Myocyte (in vitro differentiated cells): Measurements from ENCODE around the gene ADAMTS14. TPM values are rescaled to one million over a fixed set of nuclear protein-coding genes. Genes with fewer than 3 reads are reported as not detected.
A peak's percentile ranks its signal among the peaks of the same experiment; 100 is the strongest.
"Not testable (repeated sequence)": the region's sequence is repeated elsewhere in the genome, so short reads cannot be mapped to it uniquely, and the experiment has no call there.

Source experiments
- DNase-seq: peaks from one replicate; pipeline ENCODE4 v3.0.0-alpha.2; 2012; ENCODE audit warnings: low read depth
- polyA plus RNA-seq: library from polyadenylated mRNA; unstranded; fragments of >200 nt; gene quantifications from one replicate; pipeline ENCODE4 v1.2.1, GENCODE V29; 2012; ENCODE audit warnings: missing spikeins
- total RNA-seq: library from RNA; depleted of rRNA; stranded (reverse); fragments of >200 nt; gene quantifications from 2 replicates; pipeline ENCODE4 v1.2.3, GENCODE V29; 2014

ADAMTS14 gene, protein sequence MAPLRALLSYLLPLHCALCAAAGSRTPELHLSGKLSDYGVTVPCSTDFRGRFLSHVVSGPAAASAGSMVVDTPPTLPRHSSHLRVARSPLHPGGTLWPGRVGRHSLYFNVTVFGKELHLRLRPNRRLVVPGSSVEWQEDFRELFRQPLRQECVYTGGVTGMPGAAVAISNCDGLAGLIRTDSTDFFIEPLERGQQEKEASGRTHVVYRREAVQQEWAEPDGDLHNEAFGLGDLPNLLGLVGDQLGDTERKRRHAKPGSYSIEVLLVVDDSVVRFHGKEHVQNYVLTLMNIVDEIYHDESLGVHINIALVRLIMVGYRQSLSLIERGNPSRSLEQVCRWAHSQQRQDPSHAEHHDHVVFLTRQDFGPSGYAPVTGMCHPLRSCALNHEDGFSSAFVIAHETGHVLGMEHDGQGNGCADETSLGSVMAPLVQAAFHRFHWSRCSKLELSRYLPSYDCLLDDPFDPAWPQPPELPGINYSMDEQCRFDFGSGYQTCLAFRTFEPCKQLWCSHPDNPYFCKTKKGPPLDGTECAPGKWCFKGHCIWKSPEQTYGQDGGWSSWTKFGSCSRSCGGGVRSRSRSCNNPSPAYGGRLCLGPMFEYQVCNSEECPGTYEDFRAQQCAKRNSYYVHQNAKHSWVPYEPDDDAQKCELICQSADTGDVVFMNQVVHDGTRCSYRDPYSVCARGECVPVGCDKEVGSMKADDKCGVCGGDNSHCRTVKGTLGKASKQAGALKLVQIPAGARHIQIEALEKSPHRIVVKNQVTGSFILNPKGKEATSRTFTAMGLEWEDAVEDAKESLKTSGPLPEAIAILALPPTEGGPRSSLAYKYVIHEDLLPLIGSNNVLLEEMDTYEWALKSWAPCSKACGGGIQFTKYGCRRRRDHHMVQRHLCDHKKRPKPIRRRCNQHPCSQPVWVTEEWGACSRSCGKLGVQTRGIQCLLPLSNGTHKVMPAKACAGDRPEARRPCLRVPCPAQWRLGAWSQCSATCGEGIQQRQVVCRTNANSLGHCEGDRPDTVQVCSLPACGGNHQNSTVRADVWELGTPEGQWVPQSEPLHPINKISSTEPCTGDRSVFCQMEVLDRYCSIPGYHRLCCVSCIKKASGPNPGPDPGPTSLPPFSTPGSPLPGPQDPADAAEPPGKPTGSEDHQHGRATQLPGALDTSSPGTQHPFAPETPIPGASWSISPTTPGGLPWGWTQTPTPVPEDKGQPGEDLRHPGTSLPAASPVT
- 7.1 and 7.5 TPM in 2 replicates for total RNA-seq
- polyA plus RNA-seq: 15.1 TPM

DNA sequence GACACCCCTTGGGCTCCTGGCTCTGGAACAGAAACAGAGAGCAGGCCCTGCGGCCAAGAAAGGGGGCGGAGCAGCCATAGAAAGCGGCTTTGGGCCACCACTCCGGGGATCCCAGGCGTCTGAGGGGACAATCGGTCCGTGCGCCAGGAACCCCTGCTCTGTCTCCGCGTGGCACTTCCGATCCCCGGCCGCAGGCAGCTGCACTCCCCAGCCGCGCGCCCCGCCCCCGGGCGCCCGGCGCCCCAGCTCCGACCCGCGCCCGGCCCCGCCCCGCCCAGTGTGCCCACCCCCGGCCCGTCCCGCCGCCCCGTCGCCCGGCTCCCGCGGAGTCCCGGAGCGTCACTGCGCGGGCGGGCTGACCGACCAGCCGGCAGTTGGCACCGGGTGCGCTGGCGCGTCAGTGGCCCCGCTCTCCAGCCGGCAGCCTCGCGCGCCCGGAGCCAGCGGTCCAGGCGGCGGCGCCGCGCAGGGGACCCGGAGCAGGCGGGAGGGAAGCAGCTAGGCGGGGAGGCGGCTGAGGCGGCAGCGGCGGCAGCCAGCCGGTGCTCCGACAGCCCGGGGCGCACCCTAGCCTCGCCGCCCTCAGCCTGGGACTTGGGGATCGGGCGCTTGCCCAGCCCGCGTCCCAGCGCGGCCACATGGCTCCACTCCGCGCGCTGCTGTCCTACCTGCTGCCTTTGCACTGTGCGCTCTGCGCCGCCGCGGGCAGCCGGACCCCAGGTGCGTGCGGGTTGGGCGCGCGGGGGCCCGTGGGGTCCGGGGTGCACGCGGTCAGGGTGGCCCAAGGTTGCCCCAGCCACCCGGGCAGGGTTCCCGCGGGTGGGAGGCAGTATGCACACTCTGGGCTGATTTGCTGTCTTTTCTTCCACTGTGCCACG lies at the start of gene ADAMTS14:
Gene ADAMTS14 (plus strand): TSS at position 342 of the 878 bp plus-strand sequence. CDS start 297 bp downstream, at position 639.
- DNase-seq: peak; percentile 92

DNA sequence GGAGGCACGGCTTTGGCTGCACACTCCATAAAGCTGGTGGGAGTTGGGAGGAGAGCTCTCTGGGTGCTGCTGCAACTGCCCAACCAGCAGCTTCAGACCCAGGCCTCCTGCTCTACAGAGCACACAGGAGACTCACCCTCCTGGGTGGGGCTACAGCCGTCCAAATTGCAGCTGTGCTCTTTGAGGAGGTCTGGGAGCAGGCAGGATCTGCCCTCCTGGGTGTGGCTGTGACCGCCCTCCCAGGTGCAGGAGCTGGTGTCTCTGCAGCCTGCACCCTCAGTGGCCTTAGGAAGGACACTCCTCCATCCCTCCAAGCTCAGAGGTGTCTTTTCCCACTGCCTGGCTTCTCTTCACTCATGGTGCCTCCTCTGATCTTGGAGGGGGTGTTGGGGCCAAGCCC lies 49.8 kb upstream of the ADAMTS14 start:
- no peak for DNase-seq

DNA sequence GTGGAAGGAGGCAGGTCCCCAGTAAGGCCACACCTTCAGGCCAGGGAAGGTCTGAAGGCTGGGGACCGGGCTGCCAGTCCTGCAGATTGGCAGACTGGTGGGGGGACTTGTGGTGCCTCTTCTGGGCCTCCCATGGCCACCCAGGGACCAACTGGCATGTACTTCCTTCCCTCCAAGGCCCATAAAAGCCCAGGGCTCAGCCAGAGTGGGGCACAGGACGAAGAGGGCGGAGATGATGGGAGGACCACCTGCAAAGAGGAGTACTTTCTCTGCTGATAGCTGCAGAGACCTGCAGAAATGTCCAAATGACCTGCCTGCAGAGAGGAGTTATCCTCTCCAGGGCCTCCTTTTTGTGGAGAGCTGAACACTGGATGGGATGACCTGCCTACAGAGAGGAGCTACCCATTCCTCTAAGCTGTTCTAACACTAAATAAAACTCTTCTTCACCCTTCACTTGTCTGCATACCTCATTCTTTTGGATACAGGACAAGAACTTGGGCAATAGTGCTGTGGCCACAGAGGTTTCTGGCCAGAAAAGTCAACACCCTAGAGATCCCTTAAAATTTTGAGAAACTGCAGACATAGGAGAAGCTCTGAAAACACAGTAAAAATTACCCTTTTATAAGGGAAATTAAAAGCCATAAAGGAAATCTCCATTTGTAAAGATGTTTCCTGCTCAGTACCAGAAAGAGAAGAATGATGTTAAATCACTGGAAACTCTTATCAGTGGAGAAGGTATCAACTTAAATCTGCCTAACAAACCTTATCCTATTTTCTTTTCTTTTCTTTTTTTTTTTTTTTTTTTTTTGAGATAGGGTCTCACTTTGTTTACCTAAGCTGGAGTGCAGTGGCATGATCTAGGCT lies 49.1 kb upstream of the ADAMTS14 start:
- DNase-seq: no peak

DNA sequence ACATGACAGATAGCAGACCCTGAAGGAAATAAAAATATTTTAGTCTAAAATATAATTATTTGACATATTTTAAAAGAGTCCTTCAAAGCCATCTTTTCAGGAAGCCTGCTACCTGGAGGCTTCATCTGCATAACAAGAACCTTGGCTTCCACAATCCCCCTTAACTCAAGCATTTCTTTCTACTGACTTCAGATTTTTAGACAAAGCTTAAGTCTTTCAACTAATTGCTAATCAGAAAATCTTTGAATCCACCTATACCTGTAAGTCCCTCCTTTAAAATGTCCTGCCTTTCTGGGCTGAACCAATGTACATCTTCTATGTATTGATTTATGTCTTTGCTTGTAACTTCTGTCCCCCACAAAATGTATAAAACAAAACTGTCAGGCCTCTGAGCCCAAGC lies 46.2 kb upstream of the ADAMTS14 start:
- no peak for DNase-seq

DNA sequence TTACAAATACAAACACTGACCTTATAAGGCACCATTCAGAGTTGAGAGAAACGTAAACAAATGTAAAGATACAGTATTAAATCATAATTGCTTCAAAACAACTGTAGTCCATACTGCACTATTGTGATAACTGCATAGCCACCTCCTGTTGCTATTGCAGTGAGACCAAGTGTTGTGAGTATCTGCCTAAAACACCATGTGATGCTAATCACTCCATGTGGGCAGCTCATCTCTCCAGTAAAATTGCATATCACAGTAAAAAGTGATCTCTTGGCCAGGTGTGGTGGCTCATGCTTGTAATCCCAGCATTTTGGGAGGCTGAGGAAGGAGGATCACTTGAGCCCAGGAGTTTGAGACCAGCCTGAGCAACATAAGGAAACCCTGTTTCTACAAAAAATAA lies 43.0 kb upstream of the ADAMTS14 start:
- DNase-seq: no peak

DNA sequence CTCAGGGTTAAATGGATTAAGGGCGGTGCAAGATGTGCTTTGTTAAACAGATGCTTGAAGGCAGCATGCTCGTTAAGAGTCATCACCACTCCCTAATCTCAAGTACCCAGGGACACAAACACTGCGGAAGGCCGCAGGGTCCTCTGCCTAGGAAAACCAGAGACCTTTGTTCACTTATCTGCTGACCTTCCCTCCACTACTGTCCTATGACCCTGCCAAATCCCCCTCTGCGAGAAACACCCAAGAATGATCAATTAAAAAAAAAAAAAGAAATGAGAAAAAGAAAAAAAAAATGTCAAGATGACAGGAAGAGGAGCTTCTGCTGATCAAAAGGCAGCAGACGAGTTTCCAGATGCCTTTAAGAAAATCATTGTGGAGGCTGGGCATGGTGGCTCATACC lies 40.6 kb upstream of the ADAMTS14 start:
- not testable (repeated sequence) for DNase-seq

DNA sequence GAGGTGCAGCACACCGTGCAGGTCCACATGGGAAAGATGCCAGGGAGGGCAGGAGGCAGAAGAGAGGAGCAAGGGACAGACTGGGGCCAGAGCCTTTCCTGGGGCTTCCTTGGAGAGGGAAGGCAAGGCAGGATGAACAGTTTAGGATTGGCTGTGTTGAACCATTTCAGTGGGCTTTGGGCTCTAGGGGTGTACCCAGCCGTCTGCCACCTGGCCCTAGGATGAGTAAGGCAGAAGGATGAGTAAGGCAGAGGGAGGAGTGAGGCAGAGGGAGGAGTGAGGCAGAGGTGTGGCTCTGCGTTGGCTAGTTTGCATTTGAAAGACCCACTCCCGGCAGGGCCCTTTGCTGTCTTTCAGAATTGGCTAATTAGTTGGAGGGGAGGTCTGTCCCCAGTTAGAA lies 38.3 kb upstream of the ADAMTS14 start:
- no peak for DNase-seq

DNA sequence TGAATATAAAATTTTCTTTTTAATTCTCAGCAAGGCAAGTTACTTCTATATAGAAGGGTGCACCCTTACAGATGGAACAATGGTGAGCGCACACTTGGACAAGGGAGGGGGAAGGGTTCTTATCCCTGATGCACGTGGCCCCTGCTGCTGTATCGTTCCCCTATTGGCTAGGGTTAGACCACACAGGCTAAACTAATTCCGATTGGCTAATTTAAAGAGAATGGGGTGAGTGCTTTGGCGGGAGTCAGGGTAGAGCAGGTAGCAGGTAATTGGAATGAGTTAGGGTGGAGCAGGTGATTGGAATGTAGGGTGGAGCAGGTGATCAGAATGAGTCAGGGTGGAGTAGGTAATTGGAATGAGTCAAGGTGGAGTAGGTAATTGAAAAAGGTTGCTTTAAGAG lies 37.8 kb upstream of the ADAMTS14 start:
- DNase-seq: not testable (repeated sequence)

DNA sequence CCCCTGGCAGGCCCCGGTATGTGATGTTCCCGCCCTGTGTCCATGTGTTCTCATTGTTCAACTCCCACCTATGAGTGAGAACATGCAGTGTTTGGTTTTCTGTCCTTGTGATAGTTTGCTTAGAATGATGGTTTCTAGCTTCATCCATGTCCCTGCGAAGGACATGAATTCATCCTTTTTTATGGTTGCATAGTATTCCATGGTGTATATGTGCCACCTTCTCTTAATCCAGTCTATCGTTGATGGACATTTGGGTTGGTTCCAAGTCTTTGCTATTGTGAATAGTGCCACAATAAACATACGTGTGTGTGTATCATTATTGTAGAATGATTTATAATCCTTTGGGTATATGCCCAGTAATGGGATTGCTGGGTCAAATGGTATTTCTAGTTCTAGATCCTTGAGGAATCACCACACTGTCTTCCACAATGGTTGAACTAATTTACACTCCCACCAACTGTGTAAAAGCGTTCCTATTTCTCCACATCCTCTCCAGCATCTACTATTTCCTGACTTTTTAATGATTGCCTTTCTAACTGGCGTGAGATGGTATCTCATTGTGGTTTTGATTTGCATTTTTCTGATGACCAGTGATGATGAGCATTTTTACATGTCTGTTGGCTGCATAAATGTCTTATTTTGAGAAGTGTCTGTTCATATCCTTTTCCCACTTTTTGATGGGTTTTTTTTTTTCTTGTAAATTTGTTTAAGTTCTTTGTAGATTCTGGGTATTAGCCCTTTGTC lies 32.5 kb upstream of the ADAMTS14 start:
- not testable (repeated sequence) for DNase-seq

DNA sequence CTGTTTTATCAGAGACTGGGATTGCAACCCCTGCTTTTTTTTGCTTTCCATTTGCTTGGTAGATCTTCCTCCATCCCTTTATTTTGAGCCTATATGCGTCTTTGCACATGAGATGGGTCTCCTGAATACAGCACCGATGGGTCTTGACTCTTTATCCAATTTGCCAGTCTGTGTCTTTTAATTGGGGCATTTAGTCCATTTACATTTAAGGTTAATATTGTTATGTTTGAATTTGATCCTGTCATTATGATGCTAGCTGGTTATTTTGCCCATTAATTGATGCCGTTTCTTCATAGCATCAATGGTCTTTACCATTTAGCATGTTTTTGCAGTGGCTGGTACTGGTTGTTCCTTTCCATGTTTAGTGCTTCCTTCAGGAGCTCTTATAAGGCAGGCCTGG lies 29.0 kb upstream of the ADAMTS14 start:
- not testable (repeated sequence) for DNase-seq

DNA sequence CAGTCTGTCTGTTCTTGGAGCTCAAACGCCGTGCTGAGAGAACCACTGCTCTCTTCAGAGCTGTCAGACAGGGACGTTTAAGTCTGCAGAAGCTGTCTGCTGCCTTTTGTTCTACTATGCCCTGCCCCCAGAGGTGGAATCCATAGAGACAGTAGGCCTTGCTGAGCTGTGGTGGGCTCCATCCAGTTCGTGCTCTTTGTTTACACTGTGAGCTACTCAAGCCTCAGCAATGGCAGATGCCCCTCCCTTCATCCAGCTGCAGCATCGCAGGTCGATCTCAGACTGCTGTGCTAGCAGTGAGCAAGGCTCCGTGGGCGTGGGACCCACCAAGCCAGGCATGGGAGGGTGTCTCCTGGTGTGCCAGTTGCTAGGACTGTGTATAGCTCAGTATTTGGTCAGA lies 27.3 kb upstream of the ADAMTS14 start:
- not testable (repeated sequence) for DNase-seq

DNA sequence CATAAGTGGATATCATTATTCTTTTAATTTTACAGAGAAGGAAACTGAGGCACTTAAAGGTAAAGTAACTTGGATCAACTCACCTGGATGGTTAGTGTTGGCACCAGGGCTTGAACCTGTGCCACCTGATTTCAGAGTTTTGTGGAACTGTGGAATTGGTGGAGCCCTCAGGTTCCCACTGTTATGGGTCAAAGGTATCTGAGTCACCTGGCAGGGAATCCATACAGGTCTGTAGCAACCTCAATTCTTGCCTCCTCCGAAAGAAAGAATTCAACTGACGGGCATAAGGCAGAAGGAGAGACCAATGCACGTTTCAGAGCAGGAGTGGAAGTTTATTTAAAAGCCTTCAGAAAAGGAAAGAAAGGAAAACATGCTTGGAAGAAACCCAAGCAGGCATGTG lies 25.2 kb upstream of the ADAMTS14 start:
- no peak for DNase-seq

DNA sequence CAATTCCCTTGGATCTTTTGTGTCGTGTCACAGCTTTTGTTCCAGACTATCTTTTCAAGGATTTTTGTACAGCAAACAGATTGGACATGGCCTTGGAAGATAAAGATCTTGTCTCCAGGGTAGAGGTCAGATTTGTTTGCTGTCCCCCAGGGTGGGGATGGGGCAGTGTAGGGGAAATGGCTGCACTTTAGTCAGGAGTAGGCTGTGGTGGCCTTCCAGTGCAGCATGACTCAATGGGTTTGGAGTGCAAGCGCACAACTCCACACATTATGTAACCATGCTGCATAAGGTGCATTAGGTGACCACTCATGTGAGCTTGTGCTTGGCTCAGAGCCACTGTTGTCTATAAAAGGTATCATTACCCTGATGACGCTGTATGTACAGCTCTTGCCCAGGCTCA lies 23.9 kb upstream of the ADAMTS14 start:
- no peak for DNase-seq

DNA sequence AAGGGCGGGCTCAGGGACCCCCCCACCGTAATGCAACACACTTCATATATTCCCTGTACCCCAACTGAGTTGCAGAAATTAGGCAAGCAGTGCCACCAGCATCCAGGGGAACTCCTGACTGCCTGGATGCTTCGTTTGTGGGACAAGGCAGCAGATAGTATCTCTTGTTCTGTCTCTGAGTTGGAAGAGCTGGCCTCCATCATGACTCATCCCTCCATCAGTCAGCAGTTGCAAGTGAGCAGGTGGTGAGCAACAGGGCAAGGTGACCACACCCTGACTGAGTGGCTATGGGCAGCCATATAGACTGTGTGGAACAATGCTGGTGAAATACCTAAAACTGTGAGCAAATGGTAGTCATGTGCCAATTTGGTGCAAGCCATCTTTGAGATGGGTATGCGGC lies 22.8 kb upstream of the ADAMTS14 start:
- DNase-seq: peak; percentile 72

DNA sequence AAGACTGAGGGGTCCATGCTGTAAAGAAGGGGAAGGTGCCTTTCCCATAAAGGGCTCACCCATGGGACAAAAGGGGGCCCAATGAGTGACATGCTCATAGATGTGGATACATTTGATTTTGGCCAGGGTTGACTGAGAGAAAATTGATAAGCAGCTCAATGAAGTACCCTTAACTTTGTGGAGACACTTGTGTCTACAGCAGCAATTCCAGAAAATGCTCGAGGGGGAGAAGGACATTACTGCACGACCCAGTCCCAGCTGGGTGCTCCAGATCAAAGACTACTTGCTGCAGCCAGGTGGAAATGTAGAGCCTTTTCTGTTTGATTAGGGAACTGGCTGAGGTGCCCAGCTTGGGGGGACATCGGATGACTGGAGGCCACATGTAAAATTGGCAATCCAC lies 22.2 kb upstream of the ADAMTS14 start:
- no peak for DNase-seq

DNA sequence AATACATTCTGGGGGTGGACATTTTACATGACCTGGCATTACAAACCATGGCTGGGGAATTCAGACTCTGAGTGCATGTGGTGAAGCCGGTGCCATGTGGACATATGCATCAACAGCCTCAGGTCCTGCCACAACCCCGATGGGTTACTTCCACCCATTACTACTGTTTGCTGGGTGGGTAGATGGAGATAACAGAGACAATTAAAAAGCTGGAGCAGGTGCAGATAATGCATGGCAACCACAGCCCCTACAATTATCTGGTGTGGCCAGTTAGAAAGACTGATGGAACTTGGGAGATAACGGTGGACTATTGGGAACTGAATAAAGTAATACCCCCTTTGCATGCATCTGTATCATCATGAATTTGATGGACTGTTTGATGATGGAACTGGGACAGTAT lies 21.6 kb upstream of the ADAMTS14 start:
- DNase-seq: no peak

DNA sequence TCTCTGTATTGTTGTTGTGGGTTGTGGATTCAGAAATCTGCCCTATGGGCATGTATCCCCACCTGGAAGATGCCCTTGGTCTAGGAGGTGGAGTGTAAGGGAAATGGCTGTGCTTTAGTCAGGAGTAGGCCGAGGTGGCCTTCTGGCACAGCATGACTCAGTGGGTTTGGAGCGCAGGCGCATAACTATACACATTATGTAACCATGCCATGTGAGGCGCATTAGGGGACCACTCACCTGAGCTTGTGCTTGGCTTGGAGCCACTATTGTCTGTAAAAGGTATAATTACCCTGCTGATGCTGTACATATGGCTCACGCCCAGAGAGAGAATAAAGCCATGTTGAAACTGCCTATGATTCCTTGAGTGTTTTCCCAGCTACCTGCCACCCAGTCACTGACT lies 20.6 kb upstream of the ADAMTS14 start:
- DNase-seq: no peak

DNA sequence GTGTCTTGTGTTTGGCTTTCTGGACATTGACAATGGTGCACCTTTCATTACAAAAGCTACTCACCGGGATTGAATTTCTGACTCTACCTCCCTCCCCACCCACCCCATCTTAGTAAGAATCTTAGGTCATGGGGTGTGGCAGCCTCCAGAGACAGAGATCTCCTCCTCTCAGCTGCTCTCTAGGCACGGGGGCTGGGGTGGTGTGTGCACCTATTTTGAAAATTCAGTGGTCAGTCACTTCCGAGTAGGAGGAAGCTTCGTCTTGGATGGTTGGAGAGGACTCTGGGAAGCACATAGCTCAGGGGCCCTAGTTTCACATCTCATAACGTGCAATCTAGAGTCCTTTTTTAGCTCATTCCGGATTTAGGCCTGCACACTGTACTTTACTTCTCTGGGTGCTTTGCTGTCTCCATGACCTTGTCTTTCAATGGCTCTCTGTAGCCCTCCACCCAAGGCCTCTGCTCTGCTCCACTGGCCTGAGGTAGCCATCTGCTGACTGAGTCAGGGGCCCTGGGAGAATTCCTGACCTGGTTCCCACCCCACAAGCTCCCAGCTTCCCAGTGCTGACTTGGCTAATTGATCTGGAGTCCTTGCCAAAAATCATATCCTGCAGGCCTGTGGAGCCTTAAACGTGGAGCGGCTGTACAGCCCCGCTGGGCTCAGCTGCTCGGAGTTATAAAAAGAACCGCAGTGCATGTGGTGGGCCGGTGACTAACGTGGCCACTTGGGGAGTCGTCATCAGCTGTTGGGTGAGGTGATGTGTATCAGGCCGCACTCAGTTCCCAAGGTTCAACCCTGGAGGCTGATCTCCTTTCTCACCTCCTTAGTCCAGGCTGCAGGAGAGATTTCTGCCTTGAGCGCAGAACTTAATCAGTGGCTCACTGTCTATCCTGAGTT lies 19.3 kb upstream of the ADAMTS14 start:
- DNase-seq: peak; percentile 99
